IMR-90 (cell line): Measurements from ENCODE around the gene ARMC5.

ENCODE experiments used
- MXI1 ChIP-seq: IDR thresholded peaks from 2 replicates; pipeline ENCODE4 v1.6.1; 2012; ENCODE audit warnings: low read depth, mild to moderate bottlenecking, low read length, moderate library complexity, borderline replicate concordance
- TF ChIP-seq, protein P1 (sequence below): conservative IDR thresholded peaks from 2 replicates; pipeline ENCODE4 v1.5.1; 2012; ENCODE audit warnings: mild to moderate bottlenecking, low read depth, low read length, improper control_type of control experiment
- TF ChIP-seq, protein P2 (sequence below): fragments of 150-350 bp; IDR thresholded peaks from 2 replicates; pipeline ENCODE4 v1.6.1; 2017; ENCODE audit warnings: mild to moderate bottlenecking, antibody characterized with exemption, low read length, low read depth

DNA sequence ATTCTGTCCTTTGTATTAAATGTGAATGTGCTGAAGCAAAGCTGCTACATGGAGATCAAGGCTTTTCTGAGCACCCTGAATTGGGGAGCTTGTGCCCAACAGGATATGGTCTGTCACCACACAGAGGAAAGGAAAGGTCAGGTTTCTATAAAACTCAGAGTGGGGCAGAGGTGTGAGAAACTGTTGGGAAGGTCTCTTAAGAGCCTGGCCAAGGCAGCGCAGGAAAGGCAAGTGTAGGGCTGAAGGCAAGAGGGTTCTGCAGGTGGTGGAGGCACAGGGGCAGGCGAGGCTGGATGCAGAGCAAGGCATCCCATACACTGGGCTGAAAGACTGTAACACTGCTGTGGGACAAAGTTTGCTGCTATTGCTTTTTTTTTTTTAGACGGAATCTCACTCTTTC lies 39.3 kb upstream of the ARMC5 start:
- TF ChIP-seq, protein P1, sequence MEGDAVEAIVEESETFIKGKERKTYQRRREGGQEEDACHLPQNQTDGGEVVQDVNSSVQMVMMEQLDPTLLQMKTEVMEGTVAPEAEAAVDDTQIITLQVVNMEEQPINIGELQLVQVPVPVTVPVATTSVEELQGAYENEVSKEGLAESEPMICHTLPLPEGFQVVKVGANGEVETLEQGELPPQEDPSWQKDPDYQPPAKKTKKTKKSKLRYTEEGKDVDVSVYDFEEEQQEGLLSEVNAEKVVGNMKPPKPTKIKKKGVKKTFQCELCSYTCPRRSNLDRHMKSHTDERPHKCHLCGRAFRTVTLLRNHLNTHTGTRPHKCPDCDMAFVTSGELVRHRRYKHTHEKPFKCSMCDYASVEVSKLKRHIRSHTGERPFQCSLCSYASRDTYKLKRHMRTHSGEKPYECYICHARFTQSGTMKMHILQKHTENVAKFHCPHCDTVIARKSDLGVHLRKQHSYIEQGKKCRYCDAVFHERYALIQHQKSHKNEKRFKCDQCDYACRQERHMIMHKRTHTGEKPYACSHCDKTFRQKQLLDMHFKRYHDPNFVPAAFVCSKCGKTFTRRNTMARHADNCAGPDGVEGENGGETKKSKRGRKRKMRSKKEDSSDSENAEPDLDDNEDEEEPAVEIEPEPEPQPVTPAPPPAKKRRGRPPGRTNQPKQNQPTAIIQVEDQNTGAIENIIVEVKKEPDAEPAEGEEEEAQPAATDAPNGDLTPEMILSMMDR, result no peak
- TF ChIP-seq MXI1, result no peak
- TF ChIP-seq, protein P2, sequence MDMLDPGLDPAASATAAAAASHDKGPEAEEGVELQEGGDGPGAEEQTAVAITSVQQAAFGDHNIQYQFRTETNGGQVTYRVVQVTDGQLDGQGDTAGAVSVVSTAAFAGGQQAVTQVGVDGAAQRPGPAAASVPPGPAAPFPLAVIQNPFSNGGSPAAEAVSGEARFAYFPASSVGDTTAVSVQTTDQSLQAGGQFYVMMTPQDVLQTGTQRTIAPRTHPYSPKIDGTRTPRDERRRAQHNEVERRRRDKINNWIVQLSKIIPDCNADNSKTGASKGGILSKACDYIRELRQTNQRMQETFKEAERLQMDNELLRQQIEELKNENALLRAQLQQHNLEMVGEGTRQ, result no peak
